Gastrocnemius medialis (tissue), 4 donors: Measurements from ENCODE around the gene RHAG. TPM values are rescaled to one million over a fixed set of nuclear protein-coding genes. Genes with fewer than 3 reads are reported as not detected.

Source experiments
- ATAC-seq, 2 donors: fragments of 150-250 bp; one replicate each; pipeline ENCODE4 v1.9.1; 2016
- DNase-seq, 2 donors: peaks; one replicate each; pipeline ENCODE4 v3.0.0-alpha.2; 2019
- H3K27ac ChIP-seq, 4 donors: fragments of 200-600 bp; sonication (generic); 1 replicate in 1 of 4; 2 replicates in 3 of 4; pipeline ENCODE4 v1.5.1; 2016 to 2018; ENCODE audit warnings: mild to moderate bottlenecking in 2 of 4, moderate library complexity in 1 of 4
- H3K27me3 ChIP-seq, 3 donors: fragments of 200-600 bp; sonication (generic) in 2 of 3; 1 replicate in 1 of 3; 2 replicates in 2 of 3; pipeline versions ENCODE4 v1.5.1 to v1.6.0; 2016 to 2019; ENCODE audit warnings: mild to moderate bottlenecking in 1 of 3, moderate library complexity in 1 of 3
- H3K36me3 ChIP-seq, 2 donors: fragments of 200-600 bp; sonication (generic) in 1 of 2; one replicate each; pipeline ENCODE4 v1.5.1; 2017 to 2018
- H3K4me1 ChIP-seq, 2 donors: fragments of 200-600 bp; sonication (generic) in 1 of 2; one replicate each; pipeline ENCODE4 v1.5.1; 2016 to 2017; ENCODE audit warnings: mild to moderate bottlenecking in 2 of 2
- H3K4me3 ChIP-seq, 4 donors: fragments of 200-600 bp; sonication (generic) in 3 of 4; 1 replicate in 1 of 4; 2 replicates in 3 of 4; pipeline ENCODE4 v1.5.1; 2016 to 2019; ENCODE audit warnings: mild to moderate bottlenecking in 2 of 4
- H3K9me3 ChIP-seq, 3 donors: fragments of 200-600 bp; sonication (generic) in 2 of 3; 1 replicate in 1 of 3; 2 replicates in 2 of 3; pipeline ENCODE4 v1.5.1; 2016 to 2019
- CTCF ChIP-seq, 5 experiments: fragments of 450-650 bp in 3 of 5; fragments of 200-600 bp in 2 of 5; sonication (generic) in 2 of 5; IDR thresholded peaks in 4 of 5; conservative IDR thresholded peaks in 1 of 5; 1 replicate in 4 of 5; 2 replicates in 1 of 5; pipeline ENCODE4 v1.5.1; 2016 to 2019; ENCODE audit warnings: antibody characterized with exemption in 5 of 5, mild to moderate bottlenecking in 3 of 5, moderate library complexity in 3 of 5
- POLR2A ChIP-seq, 2 donors: fragments of 450-650 bp; IDR thresholded peaks; one replicate each; pipeline ENCODE4 v1.6.1; 2017; ENCODE audit warnings: antibody characterized with exemption in 2 of 2, mild to moderate bottlenecking in 2 of 2, moderate library complexity in 2 of 2
- in situ Hi-C, 4 donors: fragments of 200-750 bp; cut with MboI; loops; one replicate each; pipeline versions ENCODE4 v1.15.0 to v1.8.0; 2017; ENCODE audit warnings: low sequenced_read_pairs in 4 of 4
- intact Hi-C: fragments of 100-400 bp; cut with DNase I; formaldehyde crosslinking; loops from one replicate; pipeline ENCODE4 v1.15.1; 2023; ENCODE audit warnings: low total_unique reads
- total RNA-seq, 4 donors: library from RNA; depleted of rRNA; stranded (reverse); fragments of >200 nt; gene quantifications; one replicate each; pipeline versions ENCODE4 v1.1.0 to v1.2.3, GENCODE V29; 2016

Gene RHAG
- total RNA-seq, 4 donors from 2014 or later = 0.26 TPM; not detected in 3

DNA sequence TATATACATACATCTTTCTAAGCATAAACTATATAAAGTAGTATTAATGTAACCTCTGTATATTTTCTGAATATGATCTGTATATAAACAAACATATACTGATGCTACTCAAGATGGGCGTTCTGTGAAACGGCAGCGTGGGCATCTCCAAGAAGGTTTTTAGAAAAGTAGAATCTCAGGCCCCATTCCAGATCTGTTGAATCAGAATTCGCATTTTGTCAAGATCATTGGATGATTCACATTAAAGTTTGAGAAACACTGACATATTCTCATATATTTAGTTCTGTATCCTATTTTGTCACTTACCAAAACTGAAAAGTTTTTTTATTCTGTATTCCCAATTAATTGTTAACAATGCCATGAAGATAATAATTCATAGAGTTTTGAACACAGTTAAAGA, 80.7 kb downstream of the RHAG start:
- H3K27ac ChIP-seq = no peak overlapping the region

More for the DNA sequence above, 80.7 kb downstream of the RHAG start:
- no peak for TF ChIP-seq POLR2A (IDR thresholded peaks at IDR 0.05)
- TF ChIP-seq CTCF (IDR thresholded peaks at IDR 0.05 in 4 of 5, conservative IDR thresholded peaks at IDR 0.05 in 1 of 5) = no peak
- Histone ChIP-seq H3K36me3 (no peaks in the 10 kb centered on the region), H3K4me3 (no peak overlapping the region), H3K9me3 (no peaks in the 10 kb centered on the region), H3K4me1 (peaks cover 0 to 5% of the 10 kb centered on the region in 2 donors), H3K27me3 (peaks cover 4 to 10% (median 9%) of the 10 kb centered on the region in 3 donors)
- in situ Hi-C loops = no loop called here
- ATAC-seq = no peak
- no peak for DNase-seq
- intact Hi-C loops = no loop called here

Other genes with a start within 250 kb of the RHAG start
- gene MMUT, start 173.6 kb downstream of the RHAG start, total RNA-seq = 10 to 100 TPM in 3 of 4 donors, 1 to 10 TPM in 1; 6.7 to 16.9 (median 14.4) TPM
- 1 to 10 TPM; 1.3 to 5.0 (median 3.5) TPM for gene CENPQ, start 173.5 kb downstream of the RHAG start, total RNA-seq
- not detected for gene GLYATL3, start 136.9 kb downstream of the RHAG start, total RNA-seq
- gene C6orf141, start 86.2 kb downstream of the RHAG start, total RNA-seq = 1 to 10 TPM in 3 of 4 donors, not detected in 1; 1.0 to 7.8 (median 1.5) TPM
- gene CRISP2, start 76.7 kb upstream of the RHAG start, total RNA-seq = not detected
- not detected for gene CRISP3, start 107.5 kb upstream of the RHAG start, total RNA-seq
- not detected for gene PGK2, start 150.4 kb upstream of the RHAG start, total RNA-seq
- gene CRISP1, start 229.7 kb upstream of the RHAG start, total RNA-seq = not detected